DMS 273 (cell line): ENCODE measurements around the gene ZCCHC18.

Experiments
- DNase-seq: peaks from one replicate; lab custom pipeline; 2025; ENCODE audit not compliant: unreplicated experiment; lab: John Stamatoyannopoulos, UW

ZCCHC18 gene

DNA sequence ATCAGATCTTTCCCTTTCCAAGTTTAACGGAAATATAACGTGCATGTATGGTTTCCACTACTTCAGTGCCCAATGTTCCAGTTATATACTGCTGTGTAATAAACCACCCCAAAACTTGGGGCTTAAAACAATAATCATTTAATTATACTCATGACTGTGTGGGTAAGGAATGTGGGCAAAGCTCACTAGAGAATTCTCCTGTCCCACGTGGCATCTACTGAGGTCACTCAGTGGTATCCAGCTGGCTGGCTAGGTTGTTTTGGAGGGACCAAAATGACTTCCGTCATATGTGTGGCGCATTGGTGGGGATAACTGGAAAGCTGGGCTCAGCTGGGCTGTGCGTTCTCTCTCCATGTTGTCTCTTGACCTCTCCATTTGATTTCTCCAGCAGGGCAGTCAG lies 18.5 kb downstream of the ZCCHC18 start:
- no peak for DNase-seq

DNA sequence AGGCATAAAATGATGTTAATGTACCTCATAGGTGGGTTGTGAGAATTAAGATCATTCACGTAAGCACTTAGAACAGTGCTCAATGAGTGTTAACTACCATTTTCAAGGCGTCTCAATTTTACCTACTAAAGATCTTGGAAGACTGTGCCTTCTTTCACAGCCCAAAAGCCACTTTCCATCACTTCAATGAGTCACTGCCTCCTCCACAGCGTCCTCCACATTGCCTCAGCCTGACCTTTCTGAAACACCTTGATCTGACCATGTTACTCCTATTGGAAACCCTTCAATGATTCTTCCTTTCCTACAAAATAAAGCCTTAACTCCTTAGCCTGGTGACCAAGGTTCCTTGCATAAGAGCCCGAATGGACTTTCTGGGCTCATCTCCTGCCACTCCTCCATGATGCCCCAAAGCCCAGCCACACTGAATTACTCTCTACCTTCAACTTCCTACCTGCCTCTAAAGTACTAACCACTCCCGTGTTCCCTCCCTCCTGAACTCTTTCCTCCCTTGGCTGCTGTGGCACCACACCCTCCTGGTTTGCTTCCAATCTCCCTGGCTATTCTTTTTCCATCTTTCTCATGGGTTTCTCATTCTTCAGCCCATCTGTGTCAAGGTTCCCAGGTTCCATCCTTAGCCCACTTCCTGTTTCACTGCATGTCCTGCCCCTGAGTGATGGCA lies 22.4 kb downstream of the ZCCHC18 start:
- DNase-seq, result no peak

DNA sequence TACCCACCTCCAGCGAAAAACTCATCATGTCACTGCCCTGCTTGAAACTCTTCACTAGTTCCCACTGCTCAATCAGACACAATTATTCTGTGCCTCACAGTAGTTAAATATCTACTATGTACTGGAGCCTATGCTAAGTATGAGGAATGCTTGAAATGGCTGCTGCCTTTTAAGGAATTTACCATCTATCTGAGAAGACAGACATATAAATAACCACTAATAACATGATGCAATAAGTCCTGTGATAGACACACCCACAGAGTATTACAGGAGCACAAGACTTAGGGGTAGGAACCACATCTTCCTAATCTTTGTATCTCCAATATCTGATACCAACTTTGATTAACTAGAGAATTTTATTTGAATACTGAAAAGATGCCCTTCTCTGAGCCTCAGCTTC lies 23.4 kb downstream of the ZCCHC18 start:
- no peak for DNase-seq

DNA sequence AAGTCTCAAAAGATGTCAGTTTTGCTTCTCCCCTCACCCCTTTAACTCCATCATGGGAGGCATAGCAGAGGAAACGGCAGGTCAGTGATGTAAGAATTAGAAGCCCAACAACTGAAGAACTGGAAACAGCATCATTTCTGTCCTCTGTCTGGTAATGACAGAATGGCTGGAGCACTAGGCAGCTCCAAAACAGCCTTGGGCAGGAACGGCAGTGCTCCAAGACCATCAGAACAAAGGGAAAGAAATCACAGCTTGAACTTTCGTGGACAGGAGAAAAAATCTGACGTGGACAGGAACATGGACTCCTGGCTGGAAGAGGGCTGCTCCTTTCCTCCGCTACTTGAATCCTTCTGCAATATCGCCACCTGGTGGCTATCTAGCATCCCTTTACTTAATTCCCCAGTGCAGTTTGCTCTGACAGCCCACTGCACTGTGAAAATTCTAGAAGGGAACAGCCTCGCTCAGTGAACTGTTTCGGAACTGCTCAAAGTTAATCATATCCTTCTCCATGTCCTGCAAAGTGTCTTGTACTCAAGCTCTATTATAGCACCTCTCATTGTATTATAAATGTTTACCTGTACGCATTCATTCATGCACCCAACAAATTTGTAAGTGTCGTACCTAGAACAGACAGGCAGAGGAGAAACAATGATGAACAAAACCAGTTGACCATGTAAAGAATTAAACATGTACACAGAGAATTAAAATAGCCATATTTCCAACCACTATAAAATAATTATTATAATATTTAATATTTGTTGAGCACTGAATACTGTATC lies 24.1 kb downstream of the ZCCHC18 start:
- DNase-seq, result peak; percentile 93

DNA sequence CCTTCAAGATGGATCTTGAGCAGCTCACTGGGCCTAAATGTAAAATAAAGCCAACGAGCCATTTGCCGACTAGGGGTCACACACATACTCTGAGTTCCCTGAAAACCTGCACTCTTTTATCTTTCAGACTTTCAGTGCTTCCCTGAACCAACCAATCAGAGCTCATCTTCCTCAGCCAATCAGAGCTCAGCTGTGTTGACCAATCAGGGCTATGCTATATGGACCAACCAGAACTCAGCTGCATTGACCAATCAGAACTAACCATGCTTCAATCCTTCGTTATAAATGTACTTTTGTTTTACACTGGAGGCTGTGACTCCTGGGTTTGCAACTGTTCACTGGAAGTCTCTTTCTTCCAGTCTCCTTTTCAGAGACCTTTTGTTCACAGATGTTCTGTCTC lies 25.2 kb downstream of the ZCCHC18 start:
- peak; percentile 11 for DNase-seq

DNA sequence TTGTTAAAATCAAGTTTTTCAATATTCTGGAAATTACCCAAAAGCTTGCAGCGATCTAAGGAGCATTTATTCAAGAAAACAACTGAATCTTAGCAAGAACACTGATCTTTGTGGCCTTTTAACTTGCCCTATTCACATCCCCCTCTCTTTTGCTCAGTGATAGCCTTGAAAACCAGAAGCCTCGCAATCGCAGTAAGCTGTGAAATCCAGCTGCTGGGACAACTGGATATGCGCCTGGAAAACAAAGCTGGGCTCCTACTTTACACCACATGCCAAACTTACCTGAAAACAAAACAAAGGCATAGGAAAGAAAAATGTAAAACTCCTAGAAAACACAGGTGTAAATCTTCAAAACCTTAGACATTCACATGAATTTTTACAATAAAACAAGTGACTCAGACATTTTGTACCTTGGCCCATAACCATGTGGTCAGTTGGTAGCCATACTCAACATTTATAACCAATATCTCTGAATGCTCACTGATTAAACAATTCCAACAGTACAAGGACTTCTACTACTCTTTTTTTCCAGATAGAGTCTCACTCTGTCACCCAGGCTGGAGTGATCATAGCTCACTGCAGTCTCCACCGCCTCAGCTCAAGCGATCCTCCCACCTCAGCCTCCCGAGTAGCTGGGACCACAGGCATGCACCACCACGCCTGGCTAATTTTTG lies 28.9 kb downstream of the ZCCHC18 start:
- DNase-seq, result no peak

DNA sequence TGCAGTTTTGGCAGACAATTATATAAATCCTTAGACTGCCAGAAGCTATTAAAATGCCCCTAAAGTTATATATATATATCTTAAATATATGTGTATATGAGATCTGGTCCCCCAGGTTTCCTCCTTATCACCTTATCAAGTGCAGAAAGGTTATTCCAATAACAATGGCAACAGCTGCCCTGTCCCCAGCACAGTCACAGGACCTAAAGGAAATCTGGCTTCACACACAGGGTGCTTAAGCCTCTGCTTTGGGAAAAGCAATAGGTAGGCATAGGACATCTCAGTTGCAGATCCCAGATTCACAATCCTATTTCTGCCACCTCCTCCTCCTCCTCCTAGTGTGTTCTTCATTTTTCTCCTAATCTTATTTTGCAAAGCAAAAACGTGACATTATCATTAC lies 38.7 kb downstream of the ZCCHC18 start:
- no peak for DNase-seq

DNA sequence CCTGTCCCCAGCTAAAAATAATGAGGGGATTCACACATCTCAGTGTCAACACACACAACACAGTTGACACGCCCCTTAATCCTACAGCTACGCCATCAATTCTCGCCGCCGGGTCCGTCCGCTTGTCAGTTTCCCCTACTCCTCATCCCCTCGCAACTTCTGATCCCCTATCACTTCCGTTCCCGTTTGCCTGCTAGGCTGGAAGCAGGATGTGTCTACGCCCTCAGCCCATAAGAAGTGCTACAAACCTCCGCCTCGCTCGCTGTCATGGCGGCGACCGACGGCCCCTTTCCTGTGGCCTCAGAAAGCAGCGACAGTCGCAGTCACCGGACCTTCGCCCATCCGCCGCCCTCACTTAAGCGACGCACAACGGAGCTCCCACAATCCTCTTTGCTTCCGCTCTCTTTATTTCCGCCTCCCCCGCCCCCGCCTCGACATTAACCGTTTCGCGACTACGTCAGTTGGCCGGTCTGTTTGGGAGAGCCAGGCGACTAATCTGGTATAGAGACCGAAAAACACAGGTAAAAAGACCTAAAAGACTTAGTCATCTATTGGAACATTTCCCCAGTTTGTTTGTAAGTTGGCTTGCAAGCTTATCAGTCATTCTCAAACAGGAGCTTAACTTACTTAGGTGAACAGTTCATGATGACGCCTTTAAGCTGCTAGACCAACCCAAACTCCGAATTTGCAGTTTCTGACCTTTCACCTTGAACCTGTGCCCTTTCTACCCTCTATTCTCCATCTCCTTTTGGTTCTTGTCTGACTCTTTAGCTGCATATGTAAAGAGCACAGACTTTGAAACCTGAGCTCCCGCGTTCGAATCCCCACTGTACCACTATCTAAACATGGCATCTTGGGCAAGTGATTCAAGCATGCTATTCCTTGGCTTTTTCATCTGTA lies 44.6 kb downstream of the ZCCHC18 start, which contains the start of gene SLC25A53:
TSS of gene SLC25A53 (minus strand) at position 380 of the 900 bp plus-strand sequence. CDS start 51,752 bp downstream, outside the sequence.
- peak; percentile 92 for DNase-seq
